GM18526 (cell line): Measurements from ENCODE around the gene KCTD20.

ENCODE experiments used
- POLR2A ChIP-seq: IDR thresholded peaks from 3 replicates; pipeline ENCODE4 v1.6.1; 2011; ENCODE audit not compliant: insufficient read length; ENCODE audit errors: extremely low read depth

Gene KCTD20

GRCh38 chr6:36442671-36443470 lies at the start of gene KCTD20, which contains the start of gene PXT1:
KCTD20 (plus strand) TSS chr6:36443000; CDS start chr6:36470098, 27,098 bp downstream.
PXT1 (minus strand) TSS chr6:36442854; CDS start chr6:36426082, 16,772 bp downstream.
- TF ChIP-seq POLR2A, result peak; percentile 86

GRCh38 chr6:36399970-36400369 lies 42.8 kb upstream of the KCTD20 start:
- TF ChIP-seq POLR2A, result no peak

- TF ChIP-seq POLR2A, result no peak
Measured at GRCh38 chr6:36402481-36402880, 40.3 kb upstream of the KCTD20 start.

- TF ChIP-seq POLR2A, result no peak
Measured at GRCh38 chr6:36404164-36404563, 38.6 kb upstream of the KCTD20 start.

GRCh38 chr6:36413489-36414480 lies 29.0 kb upstream of the KCTD20 start:
- no peak for TF ChIP-seq POLR2A

- no peak for TF ChIP-seq POLR2A
Measured at GRCh38 chr6:36414481-36414880, 28.3 kb upstream of the KCTD20 start.

GRCh38 chr6:36418558-36418957 lies 24.2 kb upstream of the KCTD20 start:
- TF ChIP-seq POLR2A, result no peak

GRCh38 chr6:36419310-36419709 lies 23.5 kb upstream of the KCTD20 start:
- TF ChIP-seq POLR2A, result no peak

- no peak for TF ChIP-seq POLR2A
Measured at GRCh38 chr6:36422714-36423100, 20.1 kb upstream of the KCTD20 start.

- peak; percentile 80 for TF ChIP-seq POLR2A
Measured at GRCh38 chr6:36423101-36423824, 19.5 kb upstream of the KCTD20 start.

- TF ChIP-seq POLR2A, result no peak
Measured at GRCh38 chr6:36426622-36427021, 16.2 kb upstream of the KCTD20 start.

- no peak for TF ChIP-seq POLR2A
Measured at GRCh38 chr6:36428911-36429310, 13.9 kb upstream of the KCTD20 start.

- no peak for TF ChIP-seq POLR2A
Measured at GRCh38 chr6:36430351-36430750, 12.4 kb upstream of the KCTD20 start.

- no peak for TF ChIP-seq POLR2A
Measured at GRCh38 chr6:36431197-36431596, 11.6 kb upstream of the KCTD20 start.

GRCh38 chr6:36432151-36432671 lies 10.6 kb upstream of the KCTD20 start:
- no peak for TF ChIP-seq POLR2A

GRCh38 chr6:36436466-36436865 lies 6.3 kb upstream of the KCTD20 start:
- no peak for TF ChIP-seq POLR2A
